ENCODE measurements around the gene NANS. TPM values are rescaled to one million over a fixed set of nuclear protein-coding genes. Genes with fewer than 3 reads are reported as not detected.
"Not testable (repeated sequence)": the region's sequence is repeated elsewhere in the genome, so short reads cannot be mapped to it uniquely, and the experiment has no call there.

The NANS gene
- total RNA-seq, 2 experiments from 2014 or later = 51.2 to 51.8 TPM

DNA sequence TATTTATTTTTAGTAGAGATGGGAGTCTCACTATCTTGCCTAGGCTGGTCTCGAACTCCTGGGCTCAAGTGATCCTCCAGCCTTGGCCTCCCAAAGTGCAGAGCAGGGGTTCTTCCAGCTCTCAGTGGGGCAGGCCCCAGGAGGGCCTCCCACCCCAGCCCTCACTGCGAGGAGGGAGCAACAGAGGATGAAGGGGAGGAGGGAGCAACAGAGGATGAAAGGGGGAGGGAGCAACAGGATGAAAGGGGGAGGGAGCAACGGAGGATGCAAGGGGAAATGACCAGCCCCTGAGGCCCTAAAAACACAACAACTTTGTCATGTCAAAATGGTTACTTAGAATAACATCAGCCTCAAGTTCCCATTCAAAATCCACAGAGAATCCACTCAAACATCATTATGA, 52.5 kb downstream of the NANS start:
- Mint-ChIP-seq H3K4me1 (ENCODE audit: low read depth) (peaks cover 66% of the 10 kb centered on the region), H3K36me3 (ENCODE audit: low read depth) (peaks cover 66% of the 10 kb centered on the region), H3K27ac (peak overlapping the region; percentile 96), H3K4me3 (no peak overlapping the region), H3K9me3 (peaks cover 3% of the 10 kb centered on the region), H3K27me3 (no peaks in the 10 kb centered on the region)
- intact Hi-C loops (cut with micrococcal nuclease) = loop anchor here (10.0 kb wide), 1 partner anchor 156 kb away; no protein-coding TSS in a partner anchor
- ChIA-PET CTCF (interaction anchor here (1.2 to 2.7 kb wide), 3 partner anchors 9 to 154 kb away, joined by 5 to 22 read pairs (median 6); partner anchors contain the start of gene TRIM14), POLR2A (interaction anchor here (1.0 to 3.3 kb wide), 8 partner anchors 9 to 187 kb away, joined by 3 to 26 read pairs (median 4); partner anchors contain the start of genes ANP32B, CORO2A, NANS and TRIM14)
- ATAC-seq (peak; percentile 28), DNase-seq (no peak)
- TF ChIP-seq, protein P1, sequence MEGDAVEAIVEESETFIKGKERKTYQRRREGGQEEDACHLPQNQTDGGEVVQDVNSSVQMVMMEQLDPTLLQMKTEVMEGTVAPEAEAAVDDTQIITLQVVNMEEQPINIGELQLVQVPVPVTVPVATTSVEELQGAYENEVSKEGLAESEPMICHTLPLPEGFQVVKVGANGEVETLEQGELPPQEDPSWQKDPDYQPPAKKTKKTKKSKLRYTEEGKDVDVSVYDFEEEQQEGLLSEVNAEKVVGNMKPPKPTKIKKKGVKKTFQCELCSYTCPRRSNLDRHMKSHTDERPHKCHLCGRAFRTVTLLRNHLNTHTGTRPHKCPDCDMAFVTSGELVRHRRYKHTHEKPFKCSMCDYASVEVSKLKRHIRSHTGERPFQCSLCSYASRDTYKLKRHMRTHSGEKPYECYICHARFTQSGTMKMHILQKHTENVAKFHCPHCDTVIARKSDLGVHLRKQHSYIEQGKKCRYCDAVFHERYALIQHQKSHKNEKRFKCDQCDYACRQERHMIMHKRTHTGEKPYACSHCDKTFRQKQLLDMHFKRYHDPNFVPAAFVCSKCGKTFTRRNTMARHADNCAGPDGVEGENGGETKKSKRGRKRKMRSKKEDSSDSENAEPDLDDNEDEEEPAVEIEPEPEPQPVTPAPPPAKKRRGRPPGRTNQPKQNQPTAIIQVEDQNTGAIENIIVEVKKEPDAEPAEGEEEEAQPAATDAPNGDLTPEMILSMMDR (IDR thresholded peaks at IDR 0.05) = no peak

DNA sequence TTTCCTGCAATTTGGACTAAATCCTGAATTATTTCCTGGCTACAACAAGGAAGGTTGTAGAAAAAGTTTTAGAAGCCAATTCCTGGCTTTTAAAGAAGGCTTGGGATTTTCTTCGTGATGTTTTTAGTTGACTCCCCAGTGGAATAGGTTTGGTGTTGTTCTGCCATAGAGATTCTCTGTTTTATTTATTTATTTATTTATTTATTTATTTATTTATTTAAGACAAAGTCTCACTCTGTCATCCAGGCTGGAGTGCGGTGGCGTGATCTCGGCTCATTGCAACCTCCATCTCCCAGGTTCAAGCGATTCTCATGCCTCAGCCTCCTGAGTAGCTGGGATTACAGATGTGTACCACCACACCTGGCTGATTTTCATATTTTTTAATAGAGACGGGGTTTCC, 60.6 kb downstream of the NANS start:
- DNase-seq, H3K27me3 Mint-ChIP-seq, ATAC-seq, H3K4me3 Mint-ChIP-seq, H3K27ac Mint-ChIP-seq, H3K9me3 Mint-ChIP-seq: not testable (repeated sequence)
- Mint-ChIP-seq H3K36me3 (ENCODE audit: low read depth) (peaks cover 18% of the 10 kb centered on the region), H3K4me1 (ENCODE audit: low read depth) (peaks cover 43% of the 10 kb centered on the region)
- intact Hi-C loops (cut with micrococcal nuclease) = loop anchor here (5.0 kb wide), 1 partner anchor 75 kb away; the partner anchor contains the start of gene CORO2A
- CTCF ChIA-PET = interaction anchor here (2.3 to 3.0 kb wide), 5 partner anchors 8 to 147 kb away, joined by 8 to 22 read pairs (median 13); partner anchors contain the start of gene CORO2A
- POLR2A ChIA-PET = interaction anchor here (0.6 to 5.3 kb wide), 5 partner anchors 8 to 199 kb away, joined by 3 to 26 read pairs (median 7); partner anchors contain the start of gene CORO2A

DNA sequence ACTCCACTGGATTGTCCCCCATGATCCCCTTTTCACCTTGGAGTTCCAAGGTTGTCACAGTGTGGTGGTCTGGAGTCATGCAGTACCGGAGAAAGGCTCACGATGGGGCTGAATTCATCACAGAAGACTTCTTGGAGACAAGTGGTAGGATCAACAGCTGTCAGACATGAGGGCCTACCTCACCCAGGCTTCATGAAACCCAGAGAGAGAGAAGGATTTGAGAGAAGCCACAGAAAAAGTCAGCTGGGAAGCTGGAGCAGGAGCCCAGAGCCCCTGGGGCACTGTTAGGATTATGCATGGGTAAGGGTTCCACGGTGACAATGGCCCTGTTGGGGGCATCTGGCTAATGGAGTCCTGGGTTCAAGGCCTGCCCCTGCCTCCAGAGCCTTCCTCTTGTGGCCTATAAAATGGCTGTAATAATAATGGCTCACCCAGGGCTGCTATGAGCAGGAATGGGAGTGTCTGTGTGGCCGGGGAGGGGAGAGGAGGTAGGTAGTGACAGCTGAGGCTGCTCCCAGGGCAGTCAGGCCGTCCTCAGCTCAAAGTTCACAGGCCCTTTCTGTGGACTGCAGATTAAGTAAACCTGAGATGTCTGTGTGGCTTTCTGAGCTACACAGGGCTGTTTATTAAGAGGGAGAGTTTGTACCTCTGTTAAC, 61.6 kb downstream of the NANS start:
- ChIA-PET POLR2A (interaction anchor here (0.9 to 5.3 kb wide), 13 partner anchors 9 to 486 kb away, joined by 3 to 26 read pairs (median 6); partner anchors contain the start of genes CORO2A, TBC1D2 and TRMO), CTCF (interaction anchor here (0.6 to 3.8 kb wide), 23 partner anchors 9 to 194 kb away, joined by 3 to 22 read pairs (median 6); partner anchors contain the start of genes CORO2A and TBC1D2)
- H3K27ac Mint-ChIP-seq = peak overlapping the region; percentile 94
- H3K27me3 Mint-ChIP-seq = no peaks in the 10 kb centered on the region
- intact Hi-C loops (cut with micrococcal nuclease) = loop anchor here (5.0 kb wide), 1 partner anchor 74 kb away; the partner anchor contains the start of gene CORO2A
- TF ChIP-seq, protein P1 (IDR thresholded peaks at IDR 0.05) = peak; percentile 76
- peak overlapping the region; percentile 80 for H3K4me3 Mint-ChIP-seq
- DNase-seq (peak; percentile 75), ATAC-seq (peak; percentile 81)
- H3K36me3 Mint-ChIP-seq (ENCODE audit: low read depth) = peaks cover 16% of the 10 kb centered on the region
- H3K4me1 Mint-ChIP-seq (ENCODE audit: low read depth) = peaks cover 40% of the 10 kb centered on the region
- no peaks in the 10 kb centered on the region for H3K9me3 Mint-ChIP-seq

DNA sequence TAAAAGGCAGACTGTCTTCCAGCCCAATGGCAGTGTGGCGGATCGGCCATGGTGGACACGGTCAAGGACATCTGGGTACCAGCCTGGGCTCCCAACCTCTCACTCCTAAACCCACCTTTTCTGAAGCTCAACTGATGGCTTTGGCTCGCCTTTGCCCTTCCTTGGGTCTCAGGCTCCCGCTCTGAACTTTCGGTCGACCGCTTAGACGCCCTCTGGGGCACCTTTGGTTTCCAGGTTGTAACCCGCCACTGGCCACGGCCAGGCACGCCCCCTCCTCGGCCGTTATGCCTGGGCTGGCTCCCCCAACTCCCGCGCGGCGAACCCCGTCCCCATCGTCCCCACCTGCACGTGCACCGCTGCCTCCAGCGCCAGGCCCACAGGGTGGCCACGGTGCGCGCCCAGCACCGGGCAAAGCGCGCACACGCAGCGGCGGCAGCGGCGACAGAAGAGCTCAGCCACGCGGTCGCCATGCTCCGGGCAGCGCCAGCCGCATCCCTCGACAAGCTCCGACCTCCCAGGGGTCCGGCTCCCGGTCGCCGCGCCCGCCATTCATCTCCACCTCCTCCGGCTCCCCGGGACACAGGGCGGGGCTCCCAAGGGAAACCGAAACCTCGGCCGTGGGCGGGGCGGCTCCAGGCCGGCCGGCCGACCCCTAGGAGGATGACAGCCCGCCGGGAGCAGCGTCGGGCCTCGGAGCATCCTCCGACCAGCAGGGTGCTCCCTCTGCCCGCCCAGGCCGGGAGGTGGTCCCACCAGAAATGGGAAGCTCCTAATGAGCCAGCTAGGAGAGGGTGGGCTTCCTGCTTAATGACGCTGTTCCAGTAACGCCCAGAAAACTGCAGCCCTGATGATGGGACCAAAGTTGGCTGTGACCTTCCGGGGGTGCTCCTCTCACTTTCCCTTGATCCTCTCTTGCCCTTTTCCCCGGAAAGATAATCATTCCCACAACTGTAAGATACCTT, 62.4 kb downstream of the NANS start, which contains the start of gene TRIM14:
TSS of gene TRIM14 (minus strand) at position 583 of the 962 bp plus-strand sequence. CDS start at position 549, 34 bp downstream.
- ATAC-seq = peak; percentile 54
- POLR2A ChIA-PET = interaction anchor here (0.6 to 5.3 kb wide), 19 partner anchors 10 to 487 kb away, joined by 3 to 26 read pairs (median 6); partner anchors contain the start of genes CORO2A, TBC1D2 and TRMO
- H3K9me3 Mint-ChIP-seq = no peaks in the 10 kb centered on the region
- intact Hi-C loops (cut with micrococcal nuclease) = loop anchor here (5.0 kb wide), 1 partner anchor 73 kb away; the partner anchor contains the start of gene CORO2A
- peaks cover 38% of the 10 kb centered on the region for H3K4me1 Mint-ChIP-seq (ENCODE audit: low read depth)
- CTCF ChIA-PET = interaction anchor here (0.6 to 3.8 kb wide), 26 partner anchors 10 to 195 kb away, joined by 3 to 22 read pairs (median 6); partner anchors contain the start of genes CORO2A and TBC1D2
- H3K27me3 Mint-ChIP-seq = no peaks in the 10 kb centered on the region
- peak within 1 kb of the TSS; percentile 80 for H3K4me3 Mint-ChIP-seq
- peak; percentile 72 for DNase-seq
- H3K27ac Mint-ChIP-seq = peak within 1 kb of the TSS; percentile 94
- peaks cover 16% of the 10 kb centered on the region for H3K36me3 Mint-ChIP-seq (ENCODE audit: low read depth)
- TF ChIP-seq, protein P1 (IDR thresholded peaks at IDR 0.05) = no peak
